GM19239 (cell line): Measurements from ENCODE around the gene SLC38A10.

Experiments
- DNase-seq: peaks from one replicate; pipeline ENCODE4 v3.0.0; 2011; ENCODE audit warnings: low spot score; ENCODE audit not compliant: insufficient read length
- FAIRE-seq: peaks from 2 replicates; lab custom pipeline; 2011; peaks lifted over from hg19 to GRCh38; lab: Jason Lieb, UNC

SLC38A10 gene

DNA sequence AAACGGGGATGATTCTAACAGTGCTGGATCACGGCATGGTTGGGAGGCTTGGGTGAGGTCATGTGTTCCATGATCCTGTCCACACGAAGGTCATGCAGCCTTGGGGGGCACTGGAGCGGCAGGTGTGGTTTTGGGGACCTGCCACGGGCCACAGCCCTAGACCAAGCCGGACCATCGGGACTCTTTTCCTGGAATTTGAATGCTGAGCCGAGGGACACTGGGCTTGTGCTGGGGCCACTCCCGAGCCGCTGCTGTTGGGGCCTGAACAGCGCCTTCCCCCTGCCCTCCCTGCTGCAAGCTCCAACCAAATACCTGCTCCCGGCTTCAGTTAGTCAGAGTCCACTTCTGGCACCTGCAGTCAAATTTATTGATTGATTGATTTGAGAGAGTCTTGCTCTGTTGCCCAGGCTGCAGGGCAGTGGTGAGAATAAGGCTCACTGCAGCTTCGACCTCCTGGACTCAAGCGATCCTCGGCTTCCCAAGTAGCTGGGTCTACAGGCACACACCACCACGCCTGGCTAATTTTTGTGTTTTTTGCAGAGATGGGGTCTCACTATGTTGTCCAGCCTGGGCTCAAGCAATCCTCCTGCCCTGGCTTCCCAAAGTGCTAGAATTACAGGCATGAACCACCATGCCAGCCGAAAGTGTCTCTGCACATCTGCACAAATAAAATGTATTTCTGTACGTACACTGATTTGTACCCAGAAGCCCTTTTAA, 37.2 kb upstream of the SLC38A10 start:
- no peak for FAIRE-seq

DNA sequence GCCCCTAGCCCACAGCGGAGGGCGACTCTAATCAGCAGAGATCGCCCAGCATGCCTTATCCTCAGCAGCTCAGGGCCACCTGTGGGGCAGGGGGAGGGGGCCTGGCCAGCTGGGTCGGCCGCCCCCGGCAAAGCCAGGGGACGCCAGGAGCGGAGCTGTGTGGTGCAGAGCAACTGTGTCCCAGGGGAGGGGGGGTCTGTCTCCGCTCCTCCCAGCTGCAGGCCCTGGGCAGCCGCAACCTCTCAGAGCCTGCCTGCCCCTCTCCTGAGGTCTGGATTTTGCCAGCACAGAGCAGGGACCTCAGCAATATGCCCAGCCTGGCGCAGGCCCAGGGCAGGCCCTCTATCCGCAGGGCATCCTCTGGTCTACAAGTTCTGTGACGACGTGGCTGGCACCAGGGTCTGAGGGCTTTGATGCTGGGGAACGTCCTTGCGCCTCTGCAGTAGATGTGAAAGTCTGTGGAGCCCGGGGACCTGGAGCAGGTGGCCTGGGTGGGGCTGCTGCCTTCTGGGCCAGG, 36.5 kb upstream of the SLC38A10 start:
- no peak for FAIRE-seq

More for the DNA sequence above, 37.2 kb upstream of the SLC38A10 start:
- no peak for DNase-seq

DNA sequence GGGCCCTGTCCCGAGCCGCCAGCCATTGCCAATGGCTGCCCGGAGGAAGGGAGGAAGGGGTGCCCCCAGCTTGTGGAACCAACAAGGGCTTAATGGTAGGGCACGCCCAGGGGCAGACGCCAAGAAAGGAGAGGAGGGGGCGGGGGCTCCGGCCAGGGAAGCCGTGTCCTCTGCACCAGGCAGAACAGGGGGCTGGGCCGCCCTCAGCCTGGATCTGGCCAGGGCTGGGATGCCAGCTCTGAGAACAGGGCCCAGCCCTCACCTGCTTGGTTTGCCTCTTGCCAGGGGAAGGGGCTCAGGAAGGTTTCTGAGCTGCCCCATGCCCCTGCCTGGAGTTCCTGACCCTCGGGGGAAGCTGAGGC, 35.8 kb upstream of the SLC38A10 start:
- FAIRE-seq = no peak
- DNase-seq = no peak

More for the DNA sequence above, 36.5 kb upstream of the SLC38A10 start:
- no peak for DNase-seq

GRCh38 chr17:81329927-81330883, 35.1 kb upstream of the SLC38A10 start:
- no peak for DNase-seq
- FAIRE-seq = no peak

- DNase-seq (no peak), FAIRE-seq (no peak)
Measured at GRCh38 chr17:81328978-81329926, 34.1 kb upstream of the SLC38A10 start.

GRCh38 chr17:81328489-81328888, 33.4 kb upstream of the SLC38A10 start:
- FAIRE-seq (no peak), DNase-seq (no peak)

DNA sequence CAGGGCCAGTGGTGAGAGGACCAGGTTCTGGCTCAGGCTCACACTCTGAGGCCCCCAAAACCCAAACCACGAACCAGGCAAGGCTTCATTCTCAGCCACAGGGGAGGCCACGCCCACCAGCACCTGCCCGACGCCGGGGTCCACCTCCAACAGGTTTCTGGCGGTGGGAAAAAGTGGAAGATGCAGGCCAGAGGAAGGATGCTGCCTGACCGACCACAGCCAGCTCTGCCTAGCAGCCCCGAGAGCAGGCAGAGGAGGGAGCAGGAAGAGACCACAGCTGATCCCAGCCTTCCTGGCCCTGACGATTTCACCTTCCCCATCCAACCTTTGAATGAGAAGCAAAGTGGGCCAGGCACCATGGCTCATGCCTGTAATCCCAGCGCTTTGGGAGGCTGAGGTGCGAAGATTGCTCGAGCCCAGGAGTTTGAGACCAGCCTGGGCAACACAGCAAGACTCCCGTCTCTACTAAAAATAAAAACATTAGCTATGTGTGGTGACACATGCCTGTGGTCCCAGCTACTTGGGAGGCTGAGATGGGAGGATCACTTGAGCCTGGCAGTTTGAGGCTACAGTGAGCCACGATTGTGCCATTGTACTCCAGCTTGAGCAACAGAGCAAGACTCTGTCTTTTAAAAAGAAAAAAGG, 30.7 kb upstream of the SLC38A10 start:
- DNase-seq = no peak

GRCh38 chr17:81324851-81325713, 30.0 kb upstream of the SLC38A10 start:
- FAIRE-seq (no peak), DNase-seq (no peak)

More for the DNA sequence above, 30.7 kb upstream of the SLC38A10 start:
- FAIRE-seq = no peak

- DNase-seq = no peak
- FAIRE-seq = no peak
Measured at GRCh38 chr17:81324177-81324850, 29.2 kb upstream of the SLC38A10 start.

GRCh38 chr17:81323411-81323868, 28.3 kb upstream of the SLC38A10 start:
- FAIRE-seq (no peak), DNase-seq (no peak)

GRCh38 chr17:81323083-81323369, 27.9 kb upstream of the SLC38A10 start:
- FAIRE-seq (no peak), DNase-seq (no peak)

DNA sequence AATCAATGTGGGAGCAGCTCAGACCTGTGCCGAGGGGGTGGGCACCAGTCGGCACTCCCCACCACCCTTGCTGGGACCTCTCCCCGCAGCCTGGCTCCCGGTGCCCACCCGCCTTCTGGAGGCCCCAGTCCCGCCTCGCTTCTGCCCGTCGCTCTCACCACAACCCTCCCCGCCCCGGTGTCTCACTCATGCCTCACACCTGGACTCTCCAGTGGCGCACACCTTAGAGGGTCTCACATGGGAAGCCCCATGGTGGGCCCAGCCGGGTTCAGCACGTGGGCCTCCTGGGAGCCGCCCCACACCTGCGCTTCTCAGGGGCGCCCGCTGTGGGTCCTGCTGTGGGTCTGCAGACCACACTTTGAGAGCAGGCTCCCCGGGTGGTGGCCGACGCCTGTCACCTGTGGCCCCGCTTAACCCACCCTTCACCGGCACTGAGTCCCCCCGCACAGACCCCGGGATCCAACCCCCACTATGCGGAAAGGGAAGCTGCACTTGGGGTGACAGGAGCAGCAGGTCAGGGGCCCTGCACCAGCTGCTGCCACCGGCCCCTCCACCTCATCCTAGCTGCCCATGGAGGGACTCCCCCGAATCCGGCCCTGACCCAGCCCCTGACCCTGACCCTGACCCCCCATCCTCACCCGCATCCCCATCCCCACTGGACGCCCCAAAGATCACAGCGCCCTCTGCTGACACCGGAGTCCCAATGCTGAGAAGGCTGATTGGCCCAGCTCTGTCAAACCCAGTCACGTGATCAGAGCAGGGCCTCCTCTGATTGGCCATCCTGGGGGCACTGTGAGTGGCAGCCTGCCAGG, 27.4 kb upstream of the SLC38A10 start:
- DNase-seq (peak; percentile 89), FAIRE-seq (no peak)

GRCh38 chr17:81317961-81318605, 23.0 kb upstream of the SLC38A10 start:
- no peak for FAIRE-seq

DNA sequence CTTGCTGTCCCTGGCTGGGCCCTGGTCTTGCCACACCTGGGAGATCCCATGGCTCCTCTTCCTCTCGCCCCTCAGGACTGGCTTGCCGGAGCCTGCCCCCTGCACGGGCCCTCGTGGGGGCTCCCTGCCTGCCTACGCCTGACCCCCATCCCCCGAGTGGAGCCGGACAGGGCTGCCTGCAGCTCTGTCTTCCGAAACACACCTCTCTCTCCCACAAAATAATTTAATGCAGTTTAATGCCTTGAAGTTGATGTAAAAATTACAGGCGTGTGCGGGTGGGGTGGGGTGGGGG, 22.4 kb upstream of the SLC38A10 start:
- DNase-seq (no peak), FAIRE-seq (no peak)

More at GRCh38 chr17:81317961-81318605, 23.0 kb upstream of the SLC38A10 start:
- no peak for DNase-seq

DNA sequence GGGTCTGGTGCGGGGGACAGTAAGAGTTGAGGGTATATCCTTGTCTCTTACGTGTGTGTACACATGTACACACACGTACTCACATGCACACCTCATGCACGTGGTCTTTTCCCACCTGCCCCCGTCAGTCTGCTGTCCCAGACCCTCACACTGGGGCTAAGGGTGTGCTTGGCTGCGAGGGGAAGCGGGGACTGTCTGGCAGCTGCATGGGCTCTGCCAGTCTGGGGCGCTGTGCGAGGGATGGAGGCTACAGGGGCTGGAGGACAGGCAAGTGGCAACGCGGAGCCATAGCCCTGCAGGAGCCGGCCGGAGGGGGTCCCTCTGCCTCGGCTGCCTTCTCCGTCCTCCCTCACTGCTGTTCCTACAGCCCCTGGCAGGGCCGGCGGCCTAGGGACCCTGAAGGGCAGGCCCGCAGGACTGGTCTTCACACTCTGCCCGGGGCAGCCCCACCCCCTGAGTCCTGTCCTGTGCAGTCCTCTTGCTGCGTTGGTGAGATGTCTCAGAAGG, 20.8 kb upstream of the SLC38A10 start:
- FAIRE-seq (no peak), DNase-seq (no peak)

DNA sequence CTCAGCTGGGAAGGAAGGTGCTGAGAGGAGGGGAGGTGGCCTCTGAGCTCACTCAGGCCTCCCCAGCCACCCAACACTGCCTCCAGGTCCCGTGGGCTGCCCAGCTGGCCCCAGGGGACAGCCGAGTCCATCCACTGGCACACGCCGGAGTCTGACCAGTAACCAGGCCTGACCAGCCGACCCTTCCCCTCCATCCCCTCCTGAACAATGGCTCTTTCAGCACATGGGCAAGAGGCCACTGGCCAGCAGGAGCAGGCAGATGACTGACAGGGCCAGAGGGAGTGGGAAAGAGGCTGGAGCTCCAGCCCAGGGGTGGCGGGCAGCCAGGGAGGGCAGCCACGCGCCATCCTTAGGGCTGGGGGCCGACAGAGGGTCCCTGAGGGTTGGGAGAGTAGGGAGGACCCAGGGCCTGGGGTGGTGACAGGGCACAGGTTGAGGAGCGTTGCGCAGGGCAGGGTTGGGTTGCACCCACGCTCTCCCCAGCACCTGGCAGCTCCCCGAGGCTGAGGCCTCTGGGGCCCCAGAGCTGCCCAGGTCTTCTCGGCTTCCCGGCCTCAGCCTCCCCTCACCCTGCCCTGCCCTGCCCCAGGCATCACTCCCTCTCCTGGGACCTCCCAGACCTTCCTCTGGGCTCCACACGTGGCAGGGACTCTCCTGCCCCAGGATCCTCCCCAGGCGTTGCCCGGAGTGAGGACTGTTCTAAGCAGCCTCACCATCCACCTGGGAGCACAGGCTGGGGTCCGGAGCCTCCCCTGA, 20.2 kb upstream of the SLC38A10 start:
- DNase-seq = no peak
- FAIRE-seq = no peak
